GM18511 (cell line): ENCODE data around the gene AQP12B.

Source experiments
- ATAC-seq: cut with Tn5 transposase; IDR thresholded peaks from one replicate; pipeline ENCODE4 v1.9.1; 2021; ENCODE audit warnings: mild to moderate bottlenecking, moderate library complexity; ENCODE audit not compliant: unreplicated experiment

AQP12B gene

GRCh38 chr2:240637116-240637900 is 45.4 kb downstream of the AQP12B start:
- no peak for ATAC-seq

- no peak for ATAC-seq
Observed at GRCh38 chr2:240636563-240637115, 46.0 kb downstream of the AQP12B start.

GRCh38 chr2:240635998-240636547 is 46.6 kb downstream of the AQP12B start:
- no peak for ATAC-seq

GRCh38 chr2:240635121-240635997 is 47.3 kb downstream of the AQP12B start:
- ATAC-seq = no peak

- no peak for ATAC-seq
Observed at GRCh38 chr2:240632306-240632721, 50.4 kb downstream of the AQP12B start.

- no peak for ATAC-seq
Observed at GRCh38 chr2:240631548-240632305, 51.0 kb downstream of the AQP12B start.

GRCh38 chr2:240630771-240631547 is 51.7 kb downstream of the AQP12B start:
- no peak for ATAC-seq

GRCh38 chr2:240629968-240630770 is 52.5 kb downstream of the AQP12B start:
- no peak for ATAC-seq

- ATAC-seq = no peak
Observed at GRCh38 chr2:240629619-240629967, 53.1 kb downstream of the AQP12B start.

- no peak for ATAC-seq
Observed at GRCh38 chr2:240628808-240629618, 53.7 kb downstream of the AQP12B start.

- ATAC-seq = no peak
Observed at GRCh38 chr2:240628507-240628807, 54.2 kb downstream of the AQP12B start.

GRCh38 chr2:240627736-240628506 is 54.8 kb downstream of the AQP12B start:
- ATAC-seq = no peak

- ATAC-seq = no peak
Observed at GRCh38 chr2:240626531-240627300, 56.0 kb downstream of the AQP12B start.
